Activated naive CD4-positive, alpha-beta T cell treated with anti-CD3 and anti-CD28 coated beads for 36 hours (primary cell): ENCODE results near the gene BRD8. TPM values are rescaled to one million over a fixed set of nuclear protein-coding genes. Genes with fewer than 3 reads are reported as not detected.

Source experiments
- CTCF ChIA-PET: fragments of 350-600 bp; sonication (Branson Sonifier 250); formaldehyde crosslinking; loops from one replicate; lab custom pipeline; 2021; ENCODE audit warnings: antibody characterized with exemption; lab: Charles Lee
- DNase-seq: peaks from one replicate; pipeline ENCODE4 v3.0.0-alpha.2; 2020
- H3K27ac Mint-ChIP-seq: one replicate; pipeline ENCODE4 v1.8.0; 2021; ENCODE audit warnings: mild to moderate bottlenecking, mixed read lengths
- H3K27me3 Mint-ChIP-seq: one replicate; pipeline ENCODE4 v1.8.0; 2021; ENCODE audit warnings: low read depth, mixed read lengths
- H3K36me3 Mint-ChIP-seq: one replicate; pipeline ENCODE4 v1.8.0; 2021; ENCODE audit warnings: low read depth, mixed read lengths
- H3K4me1 Mint-ChIP-seq: one replicate; pipeline ENCODE4 v1.8.0; 2021; ENCODE audit warnings: low read depth, mixed read lengths
- H3K4me3 Mint-ChIP-seq: one replicate; pipeline ENCODE4 v1.8.0; 2021; ENCODE audit warnings: mild to moderate bottlenecking, moderate library complexity, mixed read lengths
- H3K9me3 Mint-ChIP-seq: one replicate; pipeline ENCODE4 v1.8.0; 2021; ENCODE audit warnings: mixed read lengths
- intact Hi-C: fragments of 100-400 bp; cut with micrococcal nuclease; formaldehyde crosslinking; loops from one replicate; pipeline ENCODE4 v1.15.1; 2023
- total RNA-seq, 2 experiments: library from RNA; stranded (reverse); gene quantifications; one replicate each; pipeline ENCODE4 v1.2.3, GENCODE V29; 2021

Gene BRD8
- total RNA-seq, 2 experiments from 2014 or later: 94.8 to 95.6 TPM

- no peak overlapping the region for H3K27ac Mint-ChIP-seq
- DNase-seq: no peak
- no peaks in the 10 kb centered on the region for H3K9me3 Mint-ChIP-seq
- H3K36me3 Mint-ChIP-seq: no peaks in the 10 kb centered on the region
- CTCF ChIA-PET: interaction anchor here (0.6 to 1.7 kb wide), 2 partner anchors 14 to 336 kb away, joined by 4 to 6 read pairs; no protein-coding TSS in a partner anchor
- H3K27me3 Mint-ChIP-seq: no peaks in the 10 kb centered on the region
- peaks cover 49% of the 10 kb centered on the region for H3K4me1 Mint-ChIP-seq
- no peak overlapping the region for H3K4me3 Mint-ChIP-seq
- intact Hi-C loops: no loop called here
These were observed 83.1 kb downstream of the BRD8 start for GRCh38 chr5:138095100-138095907.

GRCh38 chr5:138093036-138093435, 85.4 kb downstream of the BRD8 start:
- Mint-ChIP-seq H3K36me3 (no peaks in the 10 kb centered on the region), H3K4me3 (no peak overlapping the region), H3K27me3 (no peaks in the 10 kb centered on the region), H3K27ac (no peak overlapping the region), H3K4me1 (peaks cover 49% of the 10 kb centered on the region), H3K9me3 (no peaks in the 10 kb centered on the region)
- no peak for DNase-seq
- CTCF ChIA-PET: interaction anchor here (3.5 kb wide), 1 partner anchor 15 kb away, joined by 25 read pairs; no protein-coding TSS in a partner anchor
- intact Hi-C loops: no loop called here

GRCh38 chr5:138092301-138092700, 86.1 kb downstream of the BRD8 start:
- intact Hi-C loops: no loop called here
- no peak overlapping the region for H3K27ac Mint-ChIP-seq
- H3K4me1 Mint-ChIP-seq: peaks cover 47% of the 10 kb centered on the region
- H3K9me3 Mint-ChIP-seq: no peaks in the 10 kb centered on the region
- no peaks in the 10 kb centered on the region for H3K27me3 Mint-ChIP-seq
- CTCF ChIA-PET: interaction anchor here (1.0 to 3.5 kb wide), 3 partner anchors 15 to 56 kb away, joined by 5 to 25 read pairs (median 5); no protein-coding TSS in a partner anchor
- no peak overlapping the region for H3K4me3 Mint-ChIP-seq
- H3K36me3 Mint-ChIP-seq: no peaks in the 10 kb centered on the region
- DNase-seq: no peak

GRCh38 chr5:138091685-138092084, 86.7 kb downstream of the BRD8 start:
- Mint-ChIP-seq H3K4me3 (no peak overlapping the region), H3K9me3 (no peaks in the 10 kb centered on the region), H3K27ac (no peak overlapping the region), H3K4me1 (peaks cover 42% of the 10 kb centered on the region), H3K36me3 (no peaks in the 10 kb centered on the region), H3K27me3 (no peaks in the 10 kb centered on the region)
- CTCF ChIA-PET: interaction anchor here (1.0 to 3.5 kb wide), 3 partner anchors 14 to 57 kb away, joined by 5 to 25 read pairs (median 5); no protein-coding TSS in a partner anchor
- no peak for DNase-seq
- intact Hi-C loops: no loop called here

Other genes starting within 250 kb of the BRD8 start
- gene FAM13B, start 145.6 kb downstream of the BRD8 start, total RNA-seq: 10 to 100 TPM in 1 of 2 experiments, 1 to 10 TPM in 1; 9.4 to 14.5 TPM
- gene WNT8A, start 94.6 kb downstream of the BRD8 start, total RNA-seq: not detected
- gene NME5, start 39.2 kb downstream of the BRD8 start, total RNA-seq: not detected
- 10 to 100 TPM; 78.9 to 81.9 TPM for gene KIF20A, start 482 bp upstream of the BRD8 start, total RNA-seq
- 10 to 100 TPM; 44.3 to 47.2 TPM for gene CDC23, start 34.7 kb upstream of the BRD8 start, total RNA-seq
- not detected for gene GFRA3, start 96.0 kb upstream of the BRD8 start, total RNA-seq
- 10 to 100 TPM; 23.2 to 26.6 TPM for gene CDC25C, start 153.2 kb upstream of the BRD8 start, total RNA-seq
- 10 to 100 TPM; 20.7 to 21.8 TPM for gene FAM53C, start 159.6 kb upstream of the BRD8 start, total RNA-seq
- 10 to 100 TPM; 33.4 to 36.2 TPM for gene KDM3B, start 174.1 kb upstream of the BRD8 start, total RNA-seq